ENCODE data around the gene OR5B21.

Gene OR5B21

DNA sequence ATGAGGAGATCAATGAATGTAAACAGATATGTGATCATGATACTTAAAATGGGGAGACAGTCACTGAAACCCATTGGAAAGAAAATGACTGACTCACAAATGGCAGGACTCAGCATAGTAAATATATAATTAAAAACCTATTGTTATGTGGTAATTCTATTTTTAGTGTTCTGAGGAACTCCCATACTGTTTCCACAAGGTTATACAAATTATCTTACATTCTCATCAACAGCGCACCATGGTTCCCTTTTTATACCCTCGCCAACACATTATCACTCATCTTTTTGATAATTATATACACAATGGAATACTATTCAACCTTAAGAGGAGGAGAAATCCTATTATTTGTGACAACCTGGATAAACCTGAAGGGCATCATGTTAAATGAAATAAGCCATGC, 17.1 kb downstream of the OR5B21 start:
- no peak for DNase-seq

DNA sequence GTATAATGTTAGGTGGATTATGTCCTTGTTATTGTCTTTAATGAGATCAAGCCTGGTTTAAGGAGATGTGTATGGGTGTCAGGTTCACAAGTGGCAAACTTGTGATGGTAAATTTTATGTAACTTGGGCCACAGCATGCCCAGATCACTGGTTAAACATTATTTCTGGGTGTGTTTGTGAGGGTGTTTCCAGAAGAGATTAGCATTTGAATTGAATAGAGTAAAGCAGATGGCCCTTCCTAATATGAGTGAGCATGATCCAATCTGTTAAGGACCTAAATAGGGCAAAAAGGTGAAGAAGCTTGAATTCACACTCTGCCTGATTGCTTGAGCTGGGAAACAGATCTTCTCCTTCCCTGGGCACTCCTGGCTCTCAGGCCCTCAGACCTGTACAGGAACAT, 20.7 kb downstream of the OR5B21 start:
- DNase-seq, result no peak

DNA sequence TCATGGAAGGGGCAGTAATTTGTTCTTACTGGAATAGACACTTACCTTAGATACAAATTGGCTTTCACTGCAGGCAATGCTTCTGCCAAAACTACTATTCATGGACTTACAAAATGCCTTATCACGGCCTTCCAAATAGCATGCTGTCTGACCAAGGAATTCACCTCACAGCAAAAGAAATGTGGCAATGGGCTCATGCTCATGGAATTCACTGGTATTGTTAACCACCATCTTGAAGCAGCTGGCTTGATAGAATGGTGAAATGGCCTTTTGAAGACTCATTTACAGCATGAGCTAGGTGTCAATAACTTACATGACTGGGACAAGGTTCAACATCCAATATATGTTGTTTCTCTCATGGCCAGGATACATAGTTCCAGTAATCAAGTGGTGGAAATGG, 21.9 kb downstream of the OR5B21 start:
- no peak for DNase-seq

DNA sequence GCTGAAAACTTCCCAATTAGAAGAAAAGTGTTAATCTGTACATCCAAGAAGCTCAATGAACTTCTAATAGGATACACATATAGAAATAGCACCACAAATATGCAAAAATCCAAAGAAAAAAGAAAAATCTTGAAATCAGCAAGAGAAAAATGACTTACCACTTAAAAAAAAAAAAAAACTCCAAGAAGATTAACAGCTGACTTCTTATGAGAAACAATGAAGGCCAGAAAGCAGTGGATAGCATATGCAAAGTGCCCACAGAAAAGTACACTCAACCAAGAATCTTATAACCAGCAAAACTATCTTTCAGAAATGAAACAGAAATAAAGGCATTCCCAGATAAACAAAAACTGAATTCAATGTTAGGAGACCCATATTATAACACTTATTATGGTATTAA, 36.0 kb downstream of the OR5B21 start:
- no peak for DNase-seq

DNA sequence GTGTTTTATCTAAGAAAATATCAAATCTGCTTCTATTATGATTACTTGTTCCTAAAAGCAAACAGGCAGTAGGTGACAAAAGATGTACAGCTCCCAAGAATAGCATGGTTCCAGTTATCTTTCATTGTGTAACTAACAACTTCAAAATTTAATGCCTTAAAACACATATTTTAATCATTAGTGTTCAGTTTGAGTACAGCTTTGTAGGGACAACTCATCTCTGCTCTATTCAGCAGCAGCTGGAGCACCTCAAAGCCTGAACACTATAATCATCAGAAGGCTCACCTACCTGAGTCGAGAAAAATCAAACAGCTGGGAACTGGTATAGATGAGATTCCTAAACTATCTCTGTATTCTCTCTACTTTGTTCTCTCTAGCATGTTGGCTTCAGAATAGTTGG, 41.6 kb downstream of the OR5B21 start:
- no peak for DNase-seq

DNA sequence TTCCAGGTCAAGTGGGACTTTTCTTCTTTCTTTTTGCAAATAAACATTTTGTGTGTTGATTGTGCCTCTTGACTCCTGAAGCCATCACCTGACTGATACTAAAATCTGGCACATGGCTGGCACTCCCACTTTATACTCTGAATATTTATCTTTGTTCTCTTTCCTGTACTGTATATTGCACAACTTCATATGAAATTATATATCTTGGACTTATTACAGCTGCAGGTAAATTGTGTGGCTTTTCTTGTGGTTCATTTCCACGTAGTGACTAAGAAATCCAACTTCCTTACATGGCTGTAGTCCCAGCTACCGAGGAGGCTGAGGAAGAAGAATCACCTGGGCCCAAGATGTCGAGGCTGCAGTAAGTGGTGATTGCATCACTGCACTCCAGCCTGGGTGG, 42.2 kb downstream of the OR5B21 start:
- no peak for DNase-seq
